Large intestine (tissue), 3 donors: ENCODE measurements around the gene IGF1R. TPM values are rescaled to one million over a fixed set of nuclear protein-coding genes. Genes with fewer than 3 reads are reported as not detected.

Source experiments
- DNase-seq, 2 donors: peaks; one replicate each; pipeline versions ENCODE4 v3.0.0 to v3.0.0-alpha.2; 2013
- H3K27ac ChIP-seq: one replicate; pipeline ENCODE4 v1.5.1; 2013; ENCODE audit warnings: low read length
- H3K27me3 ChIP-seq: 2 replicates; pipeline ENCODE4 v1.6.1; 2013; ENCODE audit warnings: low read length; ENCODE audit not compliant: control insufficient read depth, insufficient read depth
- H3K36me3 ChIP-seq: 2 replicates; pipeline ENCODE4 v1.6.1; 2013; ENCODE audit warnings: low read length; ENCODE audit not compliant: control insufficient read depth, insufficient read depth
- H3K4me1 ChIP-seq: one replicate; pipeline ENCODE4 v1.6.1; 2013; ENCODE audit warnings: low read length; ENCODE audit not compliant: control insufficient read depth, insufficient read depth
- H3K4me3 ChIP-seq: one replicate; pipeline ENCODE4 v1.5.1; 2013; ENCODE audit warnings: low read length
- H3K9me3 ChIP-seq: one replicate; pipeline ENCODE4 v1.6.1; 2013; ENCODE audit warnings: mild to moderate bottlenecking, low read depth, low read length, moderate library complexity; ENCODE audit not compliant: control insufficient read depth
- WGBS: methylation state at CpG from one replicate; pipeline ENCODE4 v1.1.5; 2013; ENCODE audit warnings: low lambda C conversion rate; ENCODE audit not compliant: insufficient coverage; 5-methylcytosine and 5-hydroxymethylcytosine counted together
- polyA plus RNA-seq: library from polyadenylated mRNA; unstranded; fragments of 120-200 nt; gene quantifications from one replicate; pipeline ENCODE4 v1.2.1, GENCODE V29; 2013

Gene IGF1R
- polyA plus RNA-seq, 1 donor, result 22.5 TPM

GRCh38 chr15:98805434-98806274 is 157.3 kb downstream of the IGF1R start:
- peak; percentile 77 to 88 for DNase-seq
- H3K27ac ChIP-seq, result peak overlapping the region; percentile 70
- WGBS, result 0% methylated on average over 1 of the region's 12 CpGs
- H3K27me3 ChIP-seq, result no peaks in the 10 kb centered on the region
- no peaks in the 10 kb centered on the region for H3K9me3 ChIP-seq
- peaks cover 32% of the 10 kb centered on the region for H3K4me1 ChIP-seq
- no peaks in the 10 kb centered on the region for H3K36me3 ChIP-seq
- H3K4me3 ChIP-seq, result no peak overlapping the region

GRCh38 chr15:98806275-98806895 is 158.0 kb downstream of the IGF1R start:
- H3K27me3 ChIP-seq, result no peaks in the 10 kb centered on the region
- H3K4me1 ChIP-seq, result peaks cover 25% of the 10 kb centered on the region
- no peak overlapping the region for H3K4me3 ChIP-seq
- DNase-seq, result no peak
- 80% methylated on average over 1 of the region's 9 CpGs for WGBS
- H3K9me3 ChIP-seq, result no peaks in the 10 kb centered on the region
- peak overlapping the region; percentile 70 for H3K27ac ChIP-seq
- no peaks in the 10 kb centered on the region for H3K36me3 ChIP-seq

GRCh38 chr15:98807262-98807661 is 158.9 kb downstream of the IGF1R start:
- Histone ChIP-seq H3K9me3 (no peaks in the 10 kb centered on the region), H3K27ac (no peak overlapping the region), H3K27me3 (no peaks in the 10 kb centered on the region), H3K36me3 (no peaks in the 10 kb centered on the region), H3K4me3 (no peak overlapping the region), H3K4me1 (peaks cover 16% of the 10 kb centered on the region)
- no peak for DNase-seq
- WGBS, result no CpG with 5 or more reads among the region's 4 CpGs

GRCh38 chr15:98809273-98809672 is 160.9 kb downstream of the IGF1R start:
- peaks cover 9% of the 10 kb centered on the region for H3K4me1 ChIP-seq
- no peaks in the 10 kb centered on the region for H3K27me3 ChIP-seq
- whole genome bisulfite sequencing, result no CpG with 5 or more reads among the region's 11 CpGs
- no peaks in the 10 kb centered on the region for H3K36me3 ChIP-seq
- H3K4me3 ChIP-seq, result no peak overlapping the region
- no peaks in the 10 kb centered on the region for H3K9me3 ChIP-seq
- no peak overlapping the region for H3K27ac ChIP-seq
- no peak for DNase-seq

- peak in 1 of 2 donors; percentile 51 for DNase-seq
- no peak overlapping the region for H3K27ac ChIP-seq
- no peaks in the 10 kb centered on the region for H3K36me3 ChIP-seq
- no peaks in the 10 kb centered on the region for H3K9me3 ChIP-seq
- H3K27me3 ChIP-seq, result no peaks in the 10 kb centered on the region
- no peak overlapping the region for H3K4me3 ChIP-seq
- WGBS, result 60% methylated on average over 1 of the region's 8 CpGs
- no peaks in the 10 kb centered on the region for H3K4me1 ChIP-seq
Observed at GRCh38 chr15:98812716-98813446, 164.5 kb downstream of the IGF1R start.

- Histone ChIP-seq H3K36me3 (no peaks in the 10 kb centered on the region), H3K4me1 (no peaks in the 10 kb centered on the region), H3K27me3 (no peaks in the 10 kb centered on the region), H3K4me3 (no peak overlapping the region), H3K9me3 (no peaks in the 10 kb centered on the region), H3K27ac (no peak overlapping the region)
- DNase-seq, result no peak
- no CpG with 5 or more reads among the region's 4 CpGs for WGBS
Observed at GRCh38 chr15:98813951-98814350, 165.6 kb downstream of the IGF1R start.

- Histone ChIP-seq H3K4me1 (no peaks in the 10 kb centered on the region), H3K4me3 (no peak overlapping the region), H3K27ac (no peak overlapping the region), H3K36me3 (no peaks in the 10 kb centered on the region), H3K9me3 (no peaks in the 10 kb centered on the region), H3K27me3 (no peaks in the 10 kb centered on the region)
- 83% methylated on average over 4 of the region's 5 CpGs for WGBS
- no peak for DNase-seq
Observed at GRCh38 chr15:98815207-98815606, 166.9 kb downstream of the IGF1R start.

- Histone ChIP-seq H3K9me3 (no peaks in the 10 kb centered on the region), H3K4me1 (no peaks in the 10 kb centered on the region), H3K27me3 (no peaks in the 10 kb centered on the region), H3K4me3 (no peak overlapping the region), H3K27ac (no peak overlapping the region), H3K36me3 (no peaks in the 10 kb centered on the region)
- no CpG with 5 or more reads among the region's 2 CpGs for WGBS
- no peak for DNase-seq
Observed at GRCh38 chr15:98817745-98818144, 169.4 kb downstream of the IGF1R start.

GRCh38 chr15:98823012-98823458 is 174.7 kb downstream of the IGF1R start:
- H3K4me3 ChIP-seq, result no peak overlapping the region
- DNase-seq, result peak in 1 of 2 donors; percentile 19
- no peaks in the 10 kb centered on the region for H3K4me1 ChIP-seq
- H3K27ac ChIP-seq, result no peak overlapping the region
- no CpG with 5 or more reads among the region's 2 CpGs for WGBS
- peaks cover 4% of the 10 kb centered on the region for H3K36me3 ChIP-seq
- H3K27me3 ChIP-seq, result no peaks in the 10 kb centered on the region
- peaks cover 15% of the 10 kb centered on the region for H3K9me3 ChIP-seq

- no peak overlapping the region for H3K27ac ChIP-seq
- H3K4me1 ChIP-seq, result no peaks in the 10 kb centered on the region
- peaks cover 15% of the 10 kb centered on the region for H3K9me3 ChIP-seq
- H3K4me3 ChIP-seq, result no peak overlapping the region
- DNase-seq, result no peak
- no peaks in the 10 kb centered on the region for H3K27me3 ChIP-seq
- H3K36me3 ChIP-seq, result peaks cover 4% of the 10 kb centered on the region
Observed at GRCh38 chr15:98823616-98824015, 175.3 kb downstream of the IGF1R start.
